Measurements from ENCODE around the gene DHRSX.

The DHRSX gene

DNA sequence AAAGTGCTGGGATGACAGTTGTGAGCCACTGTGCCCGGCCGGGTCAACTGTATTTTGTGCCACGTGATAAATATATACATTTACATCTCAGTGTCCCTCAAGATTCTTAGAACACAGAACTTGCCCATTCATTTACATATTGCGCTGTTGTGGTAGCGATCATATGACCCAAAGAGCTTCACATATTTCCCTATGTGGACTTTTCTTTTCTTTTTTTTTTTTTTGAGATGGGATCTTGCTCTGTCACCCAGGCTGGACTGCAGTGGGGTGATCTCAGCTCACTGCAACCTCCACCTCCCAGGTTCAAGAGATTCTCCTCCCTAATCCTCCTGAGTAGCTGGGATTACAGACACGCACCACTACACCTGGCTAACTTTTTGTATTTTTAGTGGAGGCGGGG lies 180.7 kb downstream of the DHRSX start:
- TF ChIP-seq, protein P1, sequence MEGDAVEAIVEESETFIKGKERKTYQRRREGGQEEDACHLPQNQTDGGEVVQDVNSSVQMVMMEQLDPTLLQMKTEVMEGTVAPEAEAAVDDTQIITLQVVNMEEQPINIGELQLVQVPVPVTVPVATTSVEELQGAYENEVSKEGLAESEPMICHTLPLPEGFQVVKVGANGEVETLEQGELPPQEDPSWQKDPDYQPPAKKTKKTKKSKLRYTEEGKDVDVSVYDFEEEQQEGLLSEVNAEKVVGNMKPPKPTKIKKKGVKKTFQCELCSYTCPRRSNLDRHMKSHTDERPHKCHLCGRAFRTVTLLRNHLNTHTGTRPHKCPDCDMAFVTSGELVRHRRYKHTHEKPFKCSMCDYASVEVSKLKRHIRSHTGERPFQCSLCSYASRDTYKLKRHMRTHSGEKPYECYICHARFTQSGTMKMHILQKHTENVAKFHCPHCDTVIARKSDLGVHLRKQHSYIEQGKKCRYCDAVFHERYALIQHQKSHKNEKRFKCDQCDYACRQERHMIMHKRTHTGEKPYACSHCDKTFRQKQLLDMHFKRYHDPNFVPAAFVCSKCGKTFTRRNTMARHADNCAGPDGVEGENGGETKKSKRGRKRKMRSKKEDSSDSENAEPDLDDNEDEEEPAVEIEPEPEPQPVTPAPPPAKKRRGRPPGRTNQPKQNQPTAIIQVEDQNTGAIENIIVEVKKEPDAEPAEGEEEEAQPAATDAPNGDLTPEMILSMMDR (IDR thresholded peaks at IDR 0.05) = no peak
- H3K36me3 ChIP-seq = no peaks in the 10 kb centered on the region
- peak overlapping the region; percentile 47 to 58 for H3K4me3 ChIP-seq (ENCODE audit: low read depth in 1 of 2, low read length in 1 of 2)
- peaks cover 33 to 45% of the 10 kb centered on the region in 2 experiments for H3K4me1 ChIP-seq (ENCODE audit: control insufficient read depth in 1 of 2, insufficient read depth in 1 of 2, low read depth in 1 of 2, low read length in 1 of 2)
- H3K27me3 ChIP-seq = no peaks in the 10 kb centered on the region
- H3K27ac ChIP-seq = peak overlapping the region; percentile 95
- H3K9me3 ChIP-seq = no peaks in the 10 kb centered on the region

DNA sequence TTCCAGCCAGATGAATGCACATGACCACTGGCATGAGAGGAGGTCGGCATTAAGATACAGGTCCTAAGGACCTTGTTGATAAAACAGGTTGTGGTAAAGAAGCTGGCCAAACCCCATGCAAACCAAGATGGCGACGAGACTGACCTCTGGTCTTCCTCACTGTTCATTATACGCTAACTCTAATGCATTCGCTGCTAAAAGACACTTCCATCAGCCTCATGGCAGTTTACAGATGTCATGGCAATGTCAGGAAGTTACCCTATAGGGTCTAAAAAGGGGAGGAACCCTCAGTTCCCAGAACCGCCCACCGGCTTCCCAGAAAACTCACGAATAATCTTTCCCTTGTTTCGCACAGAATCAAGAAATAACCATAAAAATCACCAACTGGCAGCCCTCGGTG lies 182.4 kb downstream of the DHRSX start:
- Histone ChIP-seq H3K4me1 (ENCODE audit: control insufficient read depth in 1 of 2, insufficient read depth in 1 of 2, low read depth in 1 of 2, low read length in 1 of 2) (peaks cover 30 to 31% of the 10 kb centered on the region in 2 experiments), H3K36me3 (no peaks in the 10 kb centered on the region), H3K27ac (no peak overlapping the region), H3K27me3 (no peaks in the 10 kb centered on the region), H3K9me3 (no peaks in the 10 kb centered on the region), H3K4me3 (ENCODE audit: low read depth in 1 of 2, low read length in 1 of 2) (no peak overlapping the region)
- TF ChIP-seq, protein P1 (IDR thresholded peaks at IDR 0.05) = no peak

DNA sequence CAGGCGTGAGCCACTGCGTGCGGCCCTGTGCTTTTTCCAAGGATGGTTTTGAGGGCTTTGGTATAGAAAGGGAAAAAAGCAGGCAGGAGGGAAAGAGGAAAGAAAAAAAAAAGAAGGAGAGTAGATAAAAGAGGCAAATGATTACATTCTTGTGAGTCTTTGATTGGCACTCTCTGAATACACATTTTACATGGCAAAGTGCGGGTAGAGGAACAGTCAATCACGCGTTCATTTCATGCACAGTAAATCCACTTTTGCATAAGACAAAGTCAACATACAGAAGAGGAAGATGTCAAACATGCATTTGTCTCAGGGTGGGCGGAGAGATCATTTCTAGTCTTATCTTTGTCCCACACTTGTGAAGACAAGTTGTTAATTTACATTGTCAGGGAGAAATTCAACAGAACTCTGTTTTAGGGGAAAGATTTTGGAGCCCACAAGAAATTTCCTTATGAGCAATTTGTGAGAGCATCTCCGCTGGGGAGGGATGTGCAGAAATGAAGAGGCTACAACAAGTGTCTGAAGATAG lies 183.2 kb downstream of the DHRSX start:
- H3K36me3 ChIP-seq = no peaks in the 10 kb centered on the region
- H3K27ac ChIP-seq = no peak overlapping the region
- peaks cover 23 to 24% of the 10 kb centered on the region in 2 experiments for H3K4me1 ChIP-seq (ENCODE audit: control insufficient read depth in 1 of 2, insufficient read depth in 1 of 2, low read depth in 1 of 2, low read length in 1 of 2)
- TF ChIP-seq, protein P1 (IDR thresholded peaks at IDR 0.05) = no peak
- no peaks in the 10 kb centered on the region for H3K9me3 ChIP-seq
- no peak overlapping the region for H3K4me3 ChIP-seq (ENCODE audit: low read depth in 1 of 2, low read length in 1 of 2)
- H3K27me3 ChIP-seq = no peaks in the 10 kb centered on the region

DNA sequence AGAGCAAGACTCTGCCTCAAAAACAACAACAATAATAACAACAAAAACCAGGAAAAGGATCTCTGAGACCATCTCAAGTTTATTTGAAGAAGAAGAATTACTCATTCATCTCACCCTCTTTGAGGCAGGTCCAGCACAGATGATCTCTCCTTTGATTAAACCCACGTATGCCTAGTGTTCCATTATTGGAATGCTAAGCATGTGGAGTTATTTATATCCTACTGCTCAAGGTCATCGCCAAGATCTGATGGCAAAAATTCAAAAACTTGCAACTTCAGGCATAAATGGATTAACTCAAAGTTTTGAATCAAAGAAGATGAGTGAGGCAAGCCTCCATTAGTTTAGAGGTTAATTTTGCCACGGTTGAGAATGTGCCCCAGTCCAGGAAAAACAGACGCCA lies 184.2 kb downstream of the DHRSX start:
- H3K27ac ChIP-seq = no peak overlapping the region
- H3K4me3 ChIP-seq (ENCODE audit: low read depth in 1 of 2, low read length in 1 of 2) = no peak overlapping the region
- H3K4me1 ChIP-seq (ENCODE audit: control insufficient read depth in 1 of 2, insufficient read depth in 1 of 2, low read depth in 1 of 2, low read length in 1 of 2) = peaks cover 12 to 13% of the 10 kb centered on the region in 2 experiments
- H3K36me3 ChIP-seq = no peaks in the 10 kb centered on the region
- no peaks in the 10 kb centered on the region for H3K27me3 ChIP-seq
- no peaks in the 10 kb centered on the region for H3K9me3 ChIP-seq
- TF ChIP-seq, protein P1 (IDR thresholded peaks at IDR 0.05) = no peak

DNA sequence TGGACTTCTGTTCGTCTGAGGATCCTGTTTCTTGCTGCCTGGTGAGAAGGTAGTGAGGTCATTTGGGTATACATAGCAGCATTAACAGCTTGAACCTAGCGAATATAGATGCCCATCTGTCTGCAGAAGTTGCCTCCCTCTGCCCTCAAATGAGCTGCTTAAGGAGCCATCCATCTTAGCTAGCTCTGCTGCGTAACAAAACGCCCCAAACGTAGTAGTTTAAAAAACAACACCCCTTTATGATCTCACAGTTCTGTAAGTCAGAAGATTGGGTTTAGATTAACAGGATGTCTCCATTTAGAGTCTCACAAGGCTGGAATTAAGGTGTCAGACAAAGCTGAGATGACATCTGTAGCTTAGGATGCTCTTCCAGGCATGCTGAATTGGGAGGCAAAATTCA lies 185.3 kb downstream of the DHRSX start:
- Histone ChIP-seq H3K4me1 (ENCODE audit: control insufficient read depth in 1 of 2, insufficient read depth in 1 of 2, low read depth in 1 of 2, low read length in 1 of 2) (peaks cover 1 to 2% of the 10 kb centered on the region in 2 experiments), H3K4me3 (ENCODE audit: low read depth in 1 of 2, low read length in 1 of 2) (no peak overlapping the region), H3K27ac (no peak overlapping the region), H3K27me3 (no peaks in the 10 kb centered on the region), H3K36me3 (no peaks in the 10 kb centered on the region), H3K9me3 (no peaks in the 10 kb centered on the region)
- TF ChIP-seq, protein P1 (IDR thresholded peaks at IDR 0.05) = no peak
